T-helper 9 cell (primary cell): ENCODE results near the gene GABRD.

Experiments
- DNase-seq: peaks from one replicate; pipeline ENCODE4 v3.0.0-alpha.2; 2020

Gene GABRD

GRCh38 chr1:2018217-2019171 lies 651 bp upstream of the GABRD start:
- DNase-seq = no peak

GRCh38 chr1:2019571-2020309 lies 595 bp downstream of the GABRD start:
- DNase-seq = no peak

GRCh38 chr1:2020310-2020655 lies 1.1 kb downstream of the GABRD start:
- no peak for DNase-seq

GRCh38 chr1:2021550-2021949 lies 2.4 kb downstream of the GABRD start:
- no peak for DNase-seq

GRCh38 chr1:2022063-2022770 lies 3.1 kb downstream of the GABRD start:
- DNase-seq = no peak

GRCh38 chr1:2023187-2023586 lies 4.0 kb downstream of the GABRD start:
- DNase-seq = no peak

GRCh38 chr1:2024451-2024850 lies 5.3 kb downstream of the GABRD start:
- no peak for DNase-seq

- no peak for DNase-seq
Observed at GRCh38 chr1:2024887-2025286, 5.7 kb downstream of the GABRD start.

GRCh38 chr1:2025491-2025981 lies 6.4 kb downstream of the GABRD start:
- DNase-seq = no peak

GRCh38 chr1:2027961-2028583 lies 8.9 kb downstream of the GABRD start:
- no peak for DNase-seq

- DNase-seq = no peak
Observed at GRCh38 chr1:2028870-2029560, 9.9 kb downstream of the GABRD start.

- DNase-seq = no peak
Observed at GRCh38 chr1:2029561-2029960, 10.4 kb downstream of the GABRD start.

- no peak for DNase-seq
Observed at GRCh38 chr1:2030076-2030871, 11.1 kb downstream of the GABRD start.

GRCh38 chr1:2031546-2032540 lies 12.7 kb downstream of the GABRD start:
- no peak for DNase-seq

GRCh38 chr1:2032737-2033136 lies 13.6 kb downstream of the GABRD start:
- no peak for DNase-seq

- DNase-seq = no peak
Observed at GRCh38 chr1:2033165-2033564, 14.0 kb downstream of the GABRD start.

- DNase-seq = no peak
Observed at GRCh38 chr1:2036287-2036686, 17.1 kb downstream of the GABRD start.

GRCh38 chr1:2037314-2037979 lies 18.3 kb downstream of the GABRD start:
- DNase-seq = no peak

GRCh38 chr1:2038229-2038628 lies 19.1 kb downstream of the GABRD start:
- no peak for DNase-seq
